HEK293 (cell line): ENCODE data around the gene ANTKMT.

Source experiments
- CTCF ChIA-PET: fragments of 350-600 bp; formaldehyde crosslinking; extraction: SDS; loops from one replicate; lab custom pipeline; 2021; ENCODE audit warnings: antibody characterized with exemption; lab: Yijun Ruan, JAX
- POLR2A ChIA-PET: fragments of 300-600 bp; formaldehyde crosslinking; extraction: SDS; loops from one replicate; lab custom pipeline; 2020; ENCODE audit warnings: antibody characterized with exemption, inconsistent platforms; lab: Yijun Ruan, JAX
- H3K27ac ChIP-seq: fragments of 200-500 bp; sonication (Bioruptor generic); 2 replicates; pipeline ENCODE4 v1.5.1; 2014; ENCODE audit warnings: low read depth, low read length, control low read depth, inconsistent platforms; ENCODE audit errors: extremely low read depth
- H3K36me3 ChIP-seq, 2 experiments: fragments of 200-500 bp in 1 of 2; sonication (Bioruptor generic) in 1 of 2; 1 replicate in 1 of 2; 2 replicates in 1 of 2; pipeline ENCODE4 v1.5.1; 2014 to 2017; ENCODE audit warnings: inconsistent platforms in 2 of 2, low read length in 2 of 2; ENCODE audit not compliant: control insufficient read depth in 2 of 2, insufficient read depth in 1 of 2
- H3K4me1 ChIP-seq: fragments of 200-500 bp; sonication (Bioruptor generic); 2 replicates; pipeline ENCODE4 v1.5.1; 2014; ENCODE audit warnings: mild to moderate bottlenecking, low read length, inconsistent platforms; ENCODE audit not compliant: control insufficient read depth, insufficient read depth
- H3K4me3 ChIP-seq: 2 replicates; pipeline ENCODE4 v1.5.1; 2011; ENCODE audit warnings: low read depth, mild to moderate bottlenecking, control low read depth, low read length, moderate library complexity
- H3K9me3 ChIP-seq: fragments of 200-500 bp; sonication (Bioruptor generic); 2 replicates; pipeline ENCODE4 v1.5.1; 2014; ENCODE audit warnings: low read depth, low read length, inconsistent platforms; ENCODE audit not compliant: control insufficient read depth, insufficient read depth
- GLIS1 ChIP-seq: fragments of 450-650 bp; formaldehyde crosslinking; IDR thresholded peaks from 2 replicates; pipeline ENCODE4 v1.5.1; 2016; ENCODE audit warnings: missing biosample characterization, missing genetic modification characterization
- GLIS2 ChIP-seq: fragments of 450-650 bp; formaldehyde crosslinking; IDR thresholded peaks from 2 replicates; pipeline ENCODE4 v1.5.1; 2016; ENCODE audit warnings: missing biosample characterization, missing genetic modification characterization
- HIC1 ChIP-seq: fragments of 450-650 bp; formaldehyde crosslinking; IDR thresholded peaks from 2 replicates; pipeline ENCODE4 v1.5.1; 2016; ENCODE audit warnings: missing biosample characterization, missing genetic modification characterization
- HOXA7 ChIP-seq: sonication (generic); formaldehyde crosslinking; IDR thresholded peaks from 2 replicates; pipeline ENCODE4 v1.8.1; 2022; ENCODE audit warnings: missing genetic modification reagents, borderline replicate concordance
- PATZ1 ChIP-seq: fragments of 450-650 bp; formaldehyde crosslinking; IDR thresholded peaks from 2 replicates; pipeline ENCODE4 v1.5.1; 2016; ENCODE audit warnings: missing biosample characterization, missing genetic modification characterization
- PBX3 ChIP-seq: sonication (generic); formaldehyde crosslinking; IDR thresholded peaks from 2 replicates; pipeline ENCODE4 v1.8.1; 2022; ENCODE audit warnings: mild to moderate bottlenecking, moderate library complexity, missing genetic modification reagents
- REPIN1 ChIP-seq: fragments of 450-650 bp; formaldehyde crosslinking; IDR thresholded peaks from 2 replicates; pipeline ENCODE4 v1.5.1; 2017; ENCODE audit warnings: missing biosample characterization, missing genetic modification characterization, low read depth
- SP2 ChIP-seq: fragments of 450-650 bp; formaldehyde crosslinking; IDR thresholded peaks from 2 replicates; pipeline ENCODE4 v1.5.1; 2016; ENCODE audit warnings: missing biosample characterization, missing genetic modification characterization
- ZFHX2 ChIP-seq: fragments of 450-650 bp; formaldehyde crosslinking; conservative IDR thresholded peaks from 2 replicates; pipeline ENCODE4 v1.5.1; 2016; ENCODE audit warnings: missing biosample characterization, missing genetic modification characterization
- ZNF140 ChIP-seq: fragments of 450-650 bp; formaldehyde crosslinking; IDR thresholded peaks from 2 replicates; pipeline ENCODE4 v1.5.1; 2016; ENCODE audit warnings: missing biosample characterization, missing genetic modification characterization
- ZNF18 ChIP-seq: fragments of 450-650 bp; formaldehyde crosslinking; IDR thresholded peaks from 2 replicates; pipeline ENCODE4 v1.5.1; 2016; ENCODE audit warnings: missing biosample characterization, missing genetic modification characterization
- ZNF335 ChIP-seq: fragments of 450-650 bp; formaldehyde crosslinking; conservative IDR thresholded peaks from 2 replicates; pipeline ENCODE4 v1.5.1; 2016; ENCODE audit warnings: missing biosample characterization, missing genetic modification characterization
- ZNF777 ChIP-seq: fragments of 450-650 bp; formaldehyde crosslinking; IDR thresholded peaks from 2 replicates; pipeline ENCODE4 v1.5.1; 2017; ENCODE audit warnings: missing biosample characterization, missing genetic modification characterization, borderline replicate concordance

The ANTKMT gene

GRCh38 chr16:721765-722540, 1.0 kb downstream of the ANTKMT start (continued):
- no peak for TF ChIP-seq PBX3 (CRISPR knock-in tag)
- TF ChIP-seq REPIN1 (tag by site-specific recombination): no peak
- no peak for TF ChIP-seq HOXA7 (CRISPR knock-in tag)
- no peak for TF ChIP-seq ZNF140
- TF ChIP-seq ZNF18 (tag by site-specific recombination): no peak
- TF ChIP-seq ZNF777 (tag by site-specific recombination): no peak
- TF ChIP-seq ZNF335 (tag by site-specific recombination): no peak
- peak; percentile 20; the same call in 1 of the 2 replicates for TF ChIP-seq GLIS2
- TF ChIP-seq ZFHX2 (tag by site-specific recombination): peak; percentile 79

GRCh38 chr16:722835-723633, 2.1 kb downstream of the ANTKMT start:
- no peak overlapping the region for H3K27ac ChIP-seq
- no peak for TF ChIP-seq SP2 (tag by site-specific recombination)
- TF ChIP-seq PATZ1 (tag by site-specific recombination): peak; percentile 52; the same call in 1 of the 2 replicates
- peak; percentile 22; the same call in 1 of the 2 replicates for TF ChIP-seq GLIS1 (tag by site-specific recombination)
- TF ChIP-seq HIC1 (tag by site-specific recombination): peak; percentile 4; the same call in 1 of the 2 replicates
- TF ChIP-seq, all 188 proteins: peak for 3
- POLR2A ChIA-PET: interaction anchor here (0.6 to 2.5 kb wide), 4 partner anchors 17 to 78 kb away, joined by 3 to 13 read pairs (median 5); partner anchors contain the start of genes CIAO3 and GNG13

More at GRCh38 chr16:722835-723633, 2.1 kb downstream of the ANTKMT start:
- CTCF ChIA-PET: interaction anchor here (1.1 to 4.8 kb wide), 2 partner anchors 10 to 18 kb away, joined by 4 to 38 read pairs; partner anchors contain the start of genes CIAO3 and METRN
- Histone ChIP-seq H3K4me1 (peaks cover 11% of the 10 kb centered on the region), H3K9me3 (no peaks in the 10 kb centered on the region), H3K36me3 (peaks cover 0 to 5% of the 10 kb centered on the region in 2 experiments; a peak in 1 of 3 replicates), H3K4me3 (no peak overlapping the region)
